ENCODE results near the gene PHKB. TPM values are rescaled to one million over a fixed set of nuclear protein-coding genes. Genes with fewer than 3 reads are reported as not detected.

The PHKB gene
- total and polyA plus RNA-seq, 2 donors (not counting 1 experiment from before 2014, with no cell fraction given): 79.0 to 103 TPM

- no peak overlapping the region for H3K4me2 ChIP-seq (ENCODE audit: extremely low read depth, insufficient read depth, low read length)
- TF ChIP-seq, protein P1, sequence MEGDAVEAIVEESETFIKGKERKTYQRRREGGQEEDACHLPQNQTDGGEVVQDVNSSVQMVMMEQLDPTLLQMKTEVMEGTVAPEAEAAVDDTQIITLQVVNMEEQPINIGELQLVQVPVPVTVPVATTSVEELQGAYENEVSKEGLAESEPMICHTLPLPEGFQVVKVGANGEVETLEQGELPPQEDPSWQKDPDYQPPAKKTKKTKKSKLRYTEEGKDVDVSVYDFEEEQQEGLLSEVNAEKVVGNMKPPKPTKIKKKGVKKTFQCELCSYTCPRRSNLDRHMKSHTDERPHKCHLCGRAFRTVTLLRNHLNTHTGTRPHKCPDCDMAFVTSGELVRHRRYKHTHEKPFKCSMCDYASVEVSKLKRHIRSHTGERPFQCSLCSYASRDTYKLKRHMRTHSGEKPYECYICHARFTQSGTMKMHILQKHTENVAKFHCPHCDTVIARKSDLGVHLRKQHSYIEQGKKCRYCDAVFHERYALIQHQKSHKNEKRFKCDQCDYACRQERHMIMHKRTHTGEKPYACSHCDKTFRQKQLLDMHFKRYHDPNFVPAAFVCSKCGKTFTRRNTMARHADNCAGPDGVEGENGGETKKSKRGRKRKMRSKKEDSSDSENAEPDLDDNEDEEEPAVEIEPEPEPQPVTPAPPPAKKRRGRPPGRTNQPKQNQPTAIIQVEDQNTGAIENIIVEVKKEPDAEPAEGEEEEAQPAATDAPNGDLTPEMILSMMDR (conservative IDR thresholded peaks at IDR 0.05 in 1 of 2, IDR thresholded peaks at IDR 0.05 in 1 of 2; ENCODE audit: low read depth in 1 of 2, low read length in 2 of 2): no peak
- no peak for TF ChIP-seq EZH2 (IDR thresholded peaks at IDR 0.05; ENCODE audit: low read length, missing control alignments)
- H3K4me1 ChIP-seq (ENCODE audit: control insufficient read depth, extremely low read depth, insufficient read depth, low read length): peaks cover 3% of the 10 kb centered on the region
Observed at GRCh38 chr16:47729701-47730100, 268.6 kb downstream of the PHKB start.

DNA sequence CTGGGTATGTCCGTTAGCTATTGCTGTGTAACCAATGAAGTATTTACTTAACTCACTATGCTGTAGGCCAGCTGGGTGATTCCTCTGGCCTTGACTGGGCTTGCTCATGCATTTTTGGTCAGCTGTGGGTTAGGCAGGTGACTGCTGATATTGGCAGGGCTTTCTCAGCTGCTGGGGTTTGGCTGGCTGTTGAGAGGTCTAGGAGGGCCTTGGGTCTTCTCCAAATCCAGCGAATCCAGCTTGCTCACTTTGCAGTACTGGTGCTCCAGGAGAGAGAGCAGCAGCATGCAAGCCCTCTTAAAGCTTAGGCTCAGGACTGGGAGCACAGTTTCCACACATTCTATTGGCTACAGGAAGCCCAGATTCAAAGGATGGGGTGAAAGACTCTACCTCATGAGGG, 270.1 kb downstream of the PHKB start:
- Histone ChIP-seq H3K9ac (ENCODE audit: insufficient read depth, low read length) (no peak overlapping the region), H3K9me3 (ENCODE audit: control insufficient read depth, insufficient read depth, low read depth, low read length) (no peaks in the 10 kb centered on the region), H2AFZ (ENCODE audit: low read length) (no peak overlapping the region), H3K79me2 (ENCODE audit: control insufficient read depth, insufficient read depth, low read length) (no peaks in the 10 kb centered on the region), H3K36me3 (ENCODE audit: control insufficient read depth, insufficient read depth, low read length) (no peaks in the 10 kb centered on the region), H3K27ac (ENCODE audit: insufficient read depth, low read length) (no peak overlapping the region), H4K20me1 (ENCODE audit: control insufficient read depth, extremely low read depth, insufficient read depth, low read length) (no peaks in the 10 kb centered on the region), H3K4me1 (ENCODE audit: control insufficient read depth, extremely low read depth, insufficient read depth, low read length) (peaks cover 3% of the 10 kb centered on the region), H3K27me3 (ENCODE audit: control insufficient read depth, insufficient read depth, low read length) (no peaks in the 10 kb centered on the region), H3K4me3 (replicated peaks in 1 of 4; ENCODE audit: control extremely low read depth in 1 of 4, insufficient read depth in 1 of 4, low read depth in 3 of 4, low read length in 4 of 4) (no peak overlapping the region), H3K4me2 (ENCODE audit: extremely low read depth, insufficient read depth, low read length) (peak overlapping the region; percentile 54)
- peak; percentile 97 to 100 for DNase-seq (ENCODE audit: low read depth in 2 of 2)
- TF ChIP-seq EZH2 (IDR thresholded peaks at IDR 0.05; ENCODE audit: low read length, missing control alignments): no peak
- TF ChIP-seq, protein P1 (conservative IDR thresholded peaks at IDR 0.05 in 1 of 2, IDR thresholded peaks at IDR 0.05 in 1 of 2; ENCODE audit: low read depth in 1 of 2, low read length in 2 of 2): no peak

More at GRCh38 chr16:47729701-47730100, 268.6 kb downstream of the PHKB start:
- H2AFZ ChIP-seq (ENCODE audit: low read length): no peak overlapping the region
- H3K9me3 ChIP-seq (ENCODE audit: control insufficient read depth, insufficient read depth, low read depth, low read length): no peaks in the 10 kb centered on the region
- no peaks in the 10 kb centered on the region for H3K79me2 ChIP-seq (ENCODE audit: control insufficient read depth, insufficient read depth, low read length)
- H3K36me3 ChIP-seq (ENCODE audit: control insufficient read depth, insufficient read depth, low read length): no peaks in the 10 kb centered on the region
- no peak overlapping the region for H3K9ac ChIP-seq (ENCODE audit: insufficient read depth, low read length)
- no peak overlapping the region for H3K4me3 ChIP-seq (replicated peaks in 1 of 4; ENCODE audit: control extremely low read depth in 1 of 4, insufficient read depth in 1 of 4, low read depth in 3 of 4, low read length in 4 of 4)
- H4K20me1 ChIP-seq (ENCODE audit: control insufficient read depth, extremely low read depth, insufficient read depth, low read length): no peaks in the 10 kb centered on the region
- no peaks in the 10 kb centered on the region for H3K27me3 ChIP-seq (ENCODE audit: control insufficient read depth, insufficient read depth, low read length)
- no peak overlapping the region for H3K27ac ChIP-seq (ENCODE audit: insufficient read depth, low read length)
- no peak for DNase-seq (ENCODE audit: low read depth in 2 of 2)

DNA sequence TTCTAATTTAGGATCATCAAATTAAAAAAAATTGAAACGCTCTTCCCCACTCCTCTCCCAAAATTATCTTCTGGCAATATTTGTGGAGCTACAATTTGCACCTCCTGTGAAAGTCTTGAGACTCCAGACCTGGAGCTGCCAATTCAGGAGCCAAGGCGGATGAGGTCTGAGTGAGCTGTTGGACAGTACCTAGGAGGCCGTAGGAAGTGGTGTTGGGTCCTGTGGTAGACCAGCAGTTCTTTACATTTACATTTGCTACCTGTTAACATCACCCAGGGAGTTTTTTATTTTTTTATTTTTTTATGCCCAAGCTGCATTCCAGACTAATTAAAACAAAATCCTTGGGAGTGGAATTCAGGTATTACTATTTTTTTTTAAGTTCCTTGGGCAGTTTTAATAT, 271.0 kb downstream of the PHKB start:
- Histone ChIP-seq H3K79me2 (ENCODE audit: control insufficient read depth, insufficient read depth, low read length) (no peaks in the 10 kb centered on the region), H2AFZ (ENCODE audit: low read length) (no peak overlapping the region), H3K27me3 (ENCODE audit: control insufficient read depth, insufficient read depth, low read length) (no peaks in the 10 kb centered on the region), H3K9ac (ENCODE audit: insufficient read depth, low read length) (no peak overlapping the region), H3K4me3 (replicated peaks in 1 of 4; ENCODE audit: control extremely low read depth in 1 of 4, insufficient read depth in 1 of 4, low read depth in 3 of 4, low read length in 4 of 4) (no peak overlapping the region), H3K4me2 (ENCODE audit: extremely low read depth, insufficient read depth, low read length) (peak overlapping the region; percentile 41), H3K36me3 (ENCODE audit: control insufficient read depth, insufficient read depth, low read length) (no peaks in the 10 kb centered on the region), H3K4me1 (ENCODE audit: control insufficient read depth, extremely low read depth, insufficient read depth, low read length) (peaks cover 3% of the 10 kb centered on the region), H3K9me3 (ENCODE audit: control insufficient read depth, insufficient read depth, low read depth, low read length) (no peaks in the 10 kb centered on the region), H3K27ac (ENCODE audit: insufficient read depth, low read length) (no peak overlapping the region), H4K20me1 (ENCODE audit: control insufficient read depth, extremely low read depth, insufficient read depth, low read length) (no peaks in the 10 kb centered on the region)
- TF ChIP-seq EZH2 (IDR thresholded peaks at IDR 0.05; ENCODE audit: low read length, missing control alignments): no peak
- TF ChIP-seq, protein P1 (conservative IDR thresholded peaks at IDR 0.05 in 1 of 2, IDR thresholded peaks at IDR 0.05 in 1 of 2; ENCODE audit: low read depth in 1 of 2, low read length in 2 of 2): no peak
- DNase-seq (ENCODE audit: low read depth in 2 of 2): no peak
